GM23338 (cell line): ENCODE measurements around the gene ATP1B2.
"Not testable (repeated sequence)": the region's sequence is repeated elsewhere in the genome, so short reads cannot be mapped to it uniquely, and the experiment has no call there.

Experiments
- CREB1 ChIP-seq: fragments of 250-450 bp; sonication (Bioruptor Pico); IDR thresholded peaks from 2 replicates; pipeline ENCODE4 v1.5.0; 2020; ENCODE audit warnings: low read depth, mild to moderate bottlenecking, moderate library complexity
- CTCF ChIP-seq, 2 experiments: fragments of 200-600 bp in 1 of 2; sonication (generic) in 1 of 2; conservative IDR thresholded peaks; 2 replicates each; pipeline versions ENCODE4 v1.5.1 to v1.6.1; 2016 to 2017; ENCODE audit warnings: antibody characterized with exemption in 2 of 2, low read depth in 2 of 2, mild to moderate bottlenecking in 2 of 2, moderate library complexity in 1 of 2
- ETS1 ChIP-seq: IDR thresholded peaks from 2 replicates; pipeline ENCODE4 v1.6.1; 2016; ENCODE audit warnings: antibody characterized with exemption
- EZH2 ChIP-seq: fragments of 200-600 bp; sonication (generic); IDR thresholded peaks from one replicate; pipeline ENCODE4 v1.8.0; 2017; ENCODE audit warnings: antibody characterized with exemption, mild to moderate bottlenecking, low read depth; ENCODE audit not compliant: unreplicated experiment
- EZH2phosphoT487 ChIP-seq: fragments of 200-600 bp; sonication (generic); IDR thresholded peaks from one replicate; pipeline ENCODE4 v1.8.1; 2018; ENCODE audit warnings: antibody characterized with exemption; ENCODE audit not compliant: unreplicated experiment
- JUNB ChIP-seq: IDR thresholded peaks from one replicate; pipeline ENCODE4 v1.6.1; 2016; ENCODE audit warnings: antibody characterized with exemption; ENCODE audit not compliant: unreplicated experiment
- NANOG ChIP-seq: IDR thresholded peaks from 2 replicates; pipeline ENCODE4 v1.6.1; 2016; ENCODE audit warnings: antibody characterized with exemption, borderline replicate concordance
- POLR2AphosphoS5 ChIP-seq: IDR thresholded peaks from 2 replicates; pipeline ENCODE4 v1.6.1; 2016; ENCODE audit warnings: antibody characterized with exemption, low read depth
- REST ChIP-seq: IDR thresholded peaks from one replicate; pipeline ENCODE4 v1.6.1; 2018; ENCODE audit warnings: antibody characterized with exemption; ENCODE audit not compliant: unreplicated experiment

GRCh38 chr17:7641635-7642034 lies 9.1 kb upstream of the ATP1B2 start:
- TF ChIP-seq CTCF (conservative IDR thresholded peaks at IDR 0.05; ENCODE audit: low read depth in 2 of 2); EZH2phosphoT487; REST; POLR2AphosphoS5; EZH2; CREB1; JUNB; ETS1; NANOG: not testable (repeated sequence)
